BE2C (cell line): ENCODE measurements around the gene SH2D3A.

Experiments
- DNase-seq: peaks from one replicate; pipeline ENCODE4 v3.0.0-alpha.2; 2020
- H3K27me3 ChIP-seq: fragments of 250-450 bp; sonication (Bioruptor Pico); 2 replicates; pipeline ENCODE4 v1.5.1; 2020; ENCODE audit warnings: mild to moderate bottlenecking
- H3K36me3 ChIP-seq: fragments of 250-450 bp; sonication (Bioruptor Pico); 2 replicates; pipeline ENCODE4 v1.5.1; 2020; ENCODE audit warnings: mild to moderate bottlenecking
- H3K4me1 ChIP-seq: fragments of 250-450 bp; sonication (Bioruptor Pico); 2 replicates; pipeline ENCODE4 v1.5.1; 2020
- H3K4me3 ChIP-seq: 2 replicates; pipeline ENCODE4 v1.5.1; 2011; ENCODE audit warnings: low read depth, low read length
- H3K9me3 ChIP-seq: fragments of 250-450 bp; sonication (Bioruptor Pico); 2 replicates; pipeline ENCODE4 v1.5.1; 2020
- TF ChIP-seq, protein P1 (sequence below): IDR thresholded peaks from 2 replicates; pipeline ENCODE4 v1.5.1; 2012; ENCODE audit warnings: mild to moderate bottlenecking, low read depth, low read length

SH2D3A gene

GRCh38 chr19:6739883-6740588, 27.2 kb downstream of the SH2D3A start:
- peak overlapping the region; percentile 62 for H3K4me3 ChIP-seq
- no peak for DNase-seq
- H3K4me1 ChIP-seq, result peaks cover 10% of the 10 kb centered on the region
- no peaks in the 10 kb centered on the region for H3K36me3 ChIP-seq
- TF ChIP-seq, protein P1, sequence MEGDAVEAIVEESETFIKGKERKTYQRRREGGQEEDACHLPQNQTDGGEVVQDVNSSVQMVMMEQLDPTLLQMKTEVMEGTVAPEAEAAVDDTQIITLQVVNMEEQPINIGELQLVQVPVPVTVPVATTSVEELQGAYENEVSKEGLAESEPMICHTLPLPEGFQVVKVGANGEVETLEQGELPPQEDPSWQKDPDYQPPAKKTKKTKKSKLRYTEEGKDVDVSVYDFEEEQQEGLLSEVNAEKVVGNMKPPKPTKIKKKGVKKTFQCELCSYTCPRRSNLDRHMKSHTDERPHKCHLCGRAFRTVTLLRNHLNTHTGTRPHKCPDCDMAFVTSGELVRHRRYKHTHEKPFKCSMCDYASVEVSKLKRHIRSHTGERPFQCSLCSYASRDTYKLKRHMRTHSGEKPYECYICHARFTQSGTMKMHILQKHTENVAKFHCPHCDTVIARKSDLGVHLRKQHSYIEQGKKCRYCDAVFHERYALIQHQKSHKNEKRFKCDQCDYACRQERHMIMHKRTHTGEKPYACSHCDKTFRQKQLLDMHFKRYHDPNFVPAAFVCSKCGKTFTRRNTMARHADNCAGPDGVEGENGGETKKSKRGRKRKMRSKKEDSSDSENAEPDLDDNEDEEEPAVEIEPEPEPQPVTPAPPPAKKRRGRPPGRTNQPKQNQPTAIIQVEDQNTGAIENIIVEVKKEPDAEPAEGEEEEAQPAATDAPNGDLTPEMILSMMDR, result no peak
- no peaks in the 10 kb centered on the region for H3K9me3 ChIP-seq
- H3K27me3 ChIP-seq, result no peaks in the 10 kb centered on the region

DNA sequence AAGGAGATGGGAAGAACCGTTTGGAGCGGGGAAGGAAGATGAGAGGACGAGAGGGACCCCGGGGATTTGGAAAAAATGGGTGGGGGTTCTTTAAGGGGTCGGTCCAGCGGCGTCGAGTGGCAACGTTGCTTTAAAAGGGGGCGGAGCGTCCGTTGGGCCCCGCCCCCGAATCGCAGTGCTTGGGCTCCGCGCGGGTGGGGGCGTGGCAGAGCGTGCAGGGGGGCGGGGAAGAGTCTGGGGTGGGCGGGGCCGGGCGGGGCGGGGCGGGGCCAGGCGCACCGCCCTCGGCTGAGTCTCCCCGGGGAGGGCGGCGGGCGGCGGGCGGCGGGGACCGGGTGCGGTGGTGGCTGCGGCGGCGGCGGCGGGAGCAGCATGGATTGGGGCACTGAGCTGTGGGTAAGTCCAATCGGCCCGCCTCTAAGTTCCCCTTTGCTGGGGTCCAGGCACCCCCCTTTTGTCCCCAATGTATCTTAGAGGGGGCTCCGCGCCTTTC, 27.8 kb downstream of the SH2D3A start, which contains the start of gene TRIP10:
TRIP10 (plus strand) TSS at position 291 of the 493 bp plus-strand sequence; CDS start at position 373, 82 bp downstream.
- DNase-seq, result peak; percentile 81

GRCh38 chr19:6738787-6739389, 28.3 kb downstream of the SH2D3A start:
- H3K4me1 ChIP-seq, result peaks cover 5% of the 10 kb centered on the region
- no peaks in the 10 kb centered on the region for H3K36me3 ChIP-seq
- no peaks in the 10 kb centered on the region for H3K9me3 ChIP-seq
- peak overlapping the region; percentile 41 for H3K4me3 ChIP-seq
- no peak for DNase-seq
- H3K27me3 ChIP-seq, result no peaks in the 10 kb centered on the region
- TF ChIP-seq, protein P1, result no peak

More for the DNA sequence above, 27.8 kb downstream of the SH2D3A start, which contains the start of gene TRIP10:
- Histone ChIP-seq H3K4me1 (peaks cover 5% of the 10 kb centered on the region), H3K9me3 (no peaks in the 10 kb centered on the region), H3K27me3 (no peaks in the 10 kb centered on the region), H3K4me3 (peak within 1 kb of the TSS; percentile 62), H3K36me3 (no peaks in the 10 kb centered on the region)
- TF ChIP-seq, protein P1, result no peak

DNA sequence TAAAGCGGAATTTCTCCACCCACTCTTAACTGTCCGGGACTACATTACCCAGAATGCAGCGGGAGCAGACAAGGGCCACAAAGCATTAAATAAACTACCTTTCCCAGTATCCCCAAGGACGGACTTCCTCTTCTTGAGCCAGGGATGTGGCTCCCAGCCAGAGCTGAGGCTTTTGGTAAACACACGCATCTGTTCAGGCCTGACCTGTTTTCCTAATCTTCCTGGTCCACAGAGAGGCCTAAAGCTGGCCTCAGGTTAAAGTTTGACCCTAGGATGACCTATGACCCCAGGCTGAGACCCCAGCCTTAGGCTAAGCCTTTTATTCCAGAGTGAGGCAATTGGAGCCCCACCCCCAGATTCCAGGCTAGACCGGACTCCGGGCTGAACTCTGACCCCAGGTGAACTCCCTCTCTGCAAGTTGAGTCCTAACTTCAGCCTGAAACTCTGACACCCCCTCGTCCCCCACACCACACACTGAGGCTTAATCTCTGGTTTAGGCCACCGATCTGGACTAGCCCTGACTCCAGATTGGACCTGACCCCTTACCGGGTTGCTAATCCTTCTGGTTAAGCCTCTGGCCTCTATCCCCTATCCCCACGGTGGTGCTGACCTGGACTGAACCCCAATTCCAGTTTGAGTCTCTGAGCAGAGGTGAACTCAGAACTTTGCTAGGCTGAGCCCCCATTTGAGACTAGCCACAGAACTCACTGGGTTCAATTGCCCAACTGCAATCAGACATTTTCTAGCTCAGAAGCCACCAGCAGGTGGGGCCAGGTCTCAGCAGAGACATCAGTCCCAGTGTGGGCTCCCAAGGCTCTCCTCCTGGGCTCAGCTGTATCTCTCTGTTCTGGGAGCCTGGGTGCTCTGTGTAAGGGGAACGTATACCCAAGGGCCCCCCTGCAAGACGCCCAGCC, 29.1 kb downstream of the SH2D3A start:
- no peaks in the 10 kb centered on the region for H3K27me3 ChIP-seq
- TF ChIP-seq, protein P1, result peak; percentile 66
- peak; percentile 72 for DNase-seq
- peak overlapping the region; percentile 43 for H3K4me3 ChIP-seq
- no peaks in the 10 kb centered on the region for H3K9me3 ChIP-seq
- H3K4me1 ChIP-seq, result peaks cover 5% of the 10 kb centered on the region
- no peaks in the 10 kb centered on the region for H3K36me3 ChIP-seq

- TF ChIP-seq, protein P1, result no peak
- Histone ChIP-seq H3K4me1 (peaks cover 5% of the 10 kb centered on the region), H3K4me3 (peak within 1 kb of the TSS; percentile 85), H3K27me3 (no peaks in the 10 kb centered on the region), H3K36me3 (no peaks in the 10 kb centered on the region), H3K9me3 (no peaks in the 10 kb centered on the region)
- peak; percentile 99 for DNase-seq
Measured at GRCh38 chr19:6737284-6737872, 29.9 kb downstream of the SH2D3A start, which contains the start of gene GPR108. Gene GPR108, minus strand, starts transcription at chr19:6737580. Its CDS starts 4 bp downstream, at chr19:6737576.
